ENCODE measurements around the gene NBEAL1.
"Not testable (repeated sequence)": the region's sequence is repeated elsewhere in the genome, so short reads cannot be mapped to it uniquely, and the experiment has no call there.

Gene NBEAL1
- long read RNA-seq, donor 1 = 0 reads
- long read RNA-seq, donor 2 = 0 reads
- long read RNA-seq, donor 3 = 0 reads
- long read RNA-seq, donor 4 = 0 reads
- long read RNA-seq, donor 5 = 0 reads
- long read RNA-seq, donor 6 = 0 reads
- long read RNA-seq, donor 7 = 0 reads
- long read RNA-seq, donor 8 = 0 reads

DNA sequence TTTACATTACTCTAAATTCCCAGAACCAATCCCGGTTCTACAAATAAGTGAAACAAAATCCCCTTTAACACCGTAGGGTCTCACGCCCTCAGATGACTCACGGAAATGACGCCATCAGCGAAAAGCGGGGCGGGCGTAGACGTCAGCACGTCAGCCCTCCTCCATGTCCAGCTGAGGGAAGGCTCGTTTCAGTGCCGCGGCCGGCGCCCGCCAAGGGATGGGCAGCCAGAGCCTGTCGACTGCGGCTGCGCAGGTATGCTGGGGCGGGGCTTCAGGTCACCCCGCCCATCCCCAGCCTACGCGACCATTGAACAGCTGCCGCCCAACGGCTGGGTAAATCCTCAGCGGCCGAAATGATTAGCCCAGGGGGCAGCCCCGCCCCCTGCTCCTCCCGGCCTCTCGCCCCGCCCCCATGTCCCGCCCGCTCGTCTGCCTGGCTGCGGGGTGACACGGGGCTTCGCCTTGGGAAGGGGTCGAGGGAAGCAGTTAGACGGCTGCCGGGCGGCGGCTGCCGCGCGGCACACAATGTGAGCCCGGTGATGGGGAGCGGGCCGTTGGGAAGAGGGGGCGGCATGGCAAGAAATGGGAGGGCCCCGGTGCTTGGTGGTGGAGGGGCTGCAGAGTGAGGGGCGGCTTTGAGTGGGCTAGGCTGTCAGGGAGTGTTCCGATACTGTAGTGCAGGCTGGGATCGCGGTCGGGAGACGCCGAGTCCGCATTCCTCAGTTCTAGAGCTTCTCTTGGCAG, at the start of gene NBEAL1:
TSS of gene NBEAL1 (plus strand) at position 420 of the 744 bp plus-strand sequence. CDS start 1,510 bp downstream, outside the sequence.
- DNase-seq = peak; percentile 93

DNA sequence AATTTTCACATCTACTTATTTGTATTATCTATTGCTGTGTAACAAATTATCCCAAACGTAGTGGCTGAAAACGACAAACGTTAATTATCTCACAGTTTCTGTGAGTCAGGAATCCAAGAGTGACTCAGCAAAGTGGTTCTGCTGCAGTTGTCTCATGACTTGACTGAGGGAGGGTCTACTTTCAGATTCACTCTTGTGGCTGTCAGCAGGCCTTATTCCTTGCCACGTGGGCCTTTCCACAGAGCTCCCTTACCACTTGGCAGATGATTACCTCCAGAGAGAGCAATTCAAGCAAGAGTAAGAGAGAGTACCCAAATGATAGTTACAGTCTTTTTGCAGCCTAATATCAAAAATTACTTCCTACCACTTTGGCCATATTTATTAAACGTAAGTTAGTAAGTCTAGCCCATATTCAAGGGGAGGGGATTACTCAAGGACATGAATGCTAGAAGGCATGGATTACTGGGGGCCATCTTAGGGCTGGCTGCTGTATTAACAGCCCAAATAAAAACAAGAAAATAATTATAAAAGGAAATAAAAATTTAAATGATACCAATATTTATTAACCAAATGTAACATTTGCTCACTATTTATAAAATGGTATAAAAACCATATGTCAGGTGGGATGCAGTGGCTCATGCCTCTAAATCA, 48.7 kb upstream of the NBEAL1 start:
- no peak for DNase-seq

DNA sequence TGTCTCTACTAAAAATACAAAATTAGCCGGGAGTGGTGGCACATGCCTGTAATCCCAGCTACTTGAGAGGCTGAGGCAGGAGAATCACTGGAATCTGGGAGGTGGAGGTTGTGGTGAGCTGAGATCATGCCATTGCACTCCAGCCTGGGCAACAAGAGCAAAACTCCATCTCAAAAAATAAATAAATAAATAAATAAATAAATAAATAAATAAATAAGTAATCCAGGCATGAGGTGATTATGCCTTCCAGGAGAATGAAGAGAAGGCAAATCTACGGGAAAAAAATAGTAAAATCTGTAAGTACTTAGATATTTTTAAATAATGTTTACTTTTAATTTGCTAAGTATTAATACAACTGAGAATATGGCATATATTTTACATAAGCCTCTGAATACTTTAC, 45.3 kb upstream of the NBEAL1 start:
- DNase-seq = not testable (repeated sequence)

DNA sequence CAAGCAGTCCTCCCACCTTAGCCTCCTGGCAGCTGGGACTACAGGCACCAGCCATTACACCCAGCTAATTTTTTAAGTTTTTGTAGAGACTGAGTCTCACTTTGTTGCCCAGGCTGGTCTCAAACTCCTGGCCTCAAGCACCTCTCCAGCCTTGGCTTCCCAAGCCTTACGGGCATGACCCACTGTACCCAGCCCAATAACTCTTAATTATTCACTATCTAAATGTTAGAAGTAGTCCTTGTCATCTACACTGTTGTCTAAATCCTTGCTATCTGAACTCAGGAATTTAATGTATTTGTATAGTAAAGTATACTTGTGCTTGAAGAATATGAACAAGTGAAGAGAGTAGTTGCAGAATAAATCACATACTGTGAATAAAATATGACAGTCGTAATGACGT, 37.9 kb upstream of the NBEAL1 start:
- no peak for DNase-seq

DNA sequence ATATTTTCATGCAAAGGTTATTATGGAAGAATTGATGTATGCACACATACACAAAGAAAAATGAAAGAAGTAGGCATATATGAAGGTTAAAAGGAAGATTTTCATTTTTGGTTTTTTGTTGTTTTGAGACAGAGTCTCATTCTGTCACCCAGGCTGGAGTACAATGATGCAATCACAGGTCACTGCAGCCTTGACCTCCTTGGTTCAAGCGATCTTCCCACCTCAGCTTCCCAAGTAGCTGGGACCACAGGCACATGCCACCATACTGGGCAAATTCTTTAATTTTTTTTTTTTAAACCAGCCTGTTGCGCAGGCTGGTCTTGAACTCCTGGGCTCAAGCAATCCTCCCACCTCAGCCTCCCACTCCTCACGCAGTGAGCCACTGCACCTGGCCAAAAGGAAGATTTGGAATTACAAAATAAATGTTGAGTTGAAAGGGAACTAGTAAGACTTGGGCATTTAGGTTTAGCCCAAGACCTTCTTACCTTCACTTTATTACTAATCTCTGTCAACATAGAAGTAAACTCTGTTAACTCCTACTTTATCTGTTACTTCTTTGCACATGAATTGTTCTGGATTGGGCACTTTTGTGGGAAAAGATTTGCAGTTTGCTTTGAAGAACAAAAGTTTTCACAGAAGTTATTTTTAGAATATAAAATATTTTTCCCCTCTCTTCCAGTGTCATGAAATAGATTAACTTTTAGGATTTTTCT, 31.7 kb upstream of the NBEAL1 start:
- no peak for DNase-seq

DNA sequence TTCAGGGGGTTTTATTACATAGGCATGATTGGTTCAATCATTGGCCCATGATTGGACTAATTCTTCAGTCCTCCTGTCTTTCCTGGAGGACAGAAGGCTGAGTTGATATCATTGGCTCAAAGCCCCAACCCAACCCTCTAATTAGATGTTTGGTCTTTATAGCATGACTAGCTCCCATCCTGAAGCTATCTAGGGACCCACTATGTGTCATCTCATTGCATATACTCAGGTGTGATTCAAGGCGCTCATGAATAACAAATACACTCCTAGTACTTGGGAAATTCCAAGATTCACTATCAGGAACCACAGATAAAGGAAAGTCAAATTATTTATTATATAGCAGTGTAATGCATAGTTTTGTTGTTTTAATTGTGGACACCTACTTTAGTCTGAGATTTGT, 24.9 kb upstream of the NBEAL1 start:
- no peak for DNase-seq

DNA sequence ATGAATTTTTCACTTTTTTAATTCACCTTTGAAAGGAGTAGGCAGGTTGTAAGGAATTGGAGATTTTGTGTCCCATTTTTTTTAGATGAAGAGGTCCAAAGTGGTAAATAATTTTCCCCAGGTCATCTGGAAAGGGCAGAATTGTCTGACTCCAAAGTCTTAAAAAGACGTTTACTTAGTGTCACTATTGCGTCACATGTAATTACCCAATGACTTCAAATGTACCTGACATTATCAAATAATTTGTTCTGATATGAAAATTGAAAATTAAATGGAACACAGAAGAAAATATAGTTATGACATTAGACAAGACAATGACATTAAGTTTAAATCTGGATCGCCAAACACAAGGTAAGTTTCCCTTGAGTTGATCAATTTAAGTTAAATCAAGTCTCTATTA, 24.2 kb upstream of the NBEAL1 start:
- DNase-seq = no peak

DNA sequence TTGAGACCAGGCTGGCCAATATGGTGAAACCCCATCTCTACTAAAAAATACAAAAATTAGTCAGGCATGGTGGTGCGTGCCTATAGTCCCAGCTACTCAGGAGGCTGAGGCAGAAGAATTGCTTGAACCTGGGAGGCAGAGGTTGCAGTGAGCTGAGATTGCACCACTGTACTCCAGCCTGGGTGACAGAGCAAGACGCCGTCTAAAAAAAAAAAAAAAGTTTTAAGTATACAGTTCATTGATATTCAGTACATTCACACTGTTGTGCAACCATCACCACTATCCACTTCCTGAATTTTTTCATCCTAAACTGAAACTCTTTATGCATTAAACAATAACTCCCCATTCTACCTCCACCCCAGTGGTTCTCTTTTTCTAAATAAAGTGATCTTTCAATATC, 17.6 kb upstream of the NBEAL1 start:
- DNase-seq = not testable (repeated sequence)

DNA sequence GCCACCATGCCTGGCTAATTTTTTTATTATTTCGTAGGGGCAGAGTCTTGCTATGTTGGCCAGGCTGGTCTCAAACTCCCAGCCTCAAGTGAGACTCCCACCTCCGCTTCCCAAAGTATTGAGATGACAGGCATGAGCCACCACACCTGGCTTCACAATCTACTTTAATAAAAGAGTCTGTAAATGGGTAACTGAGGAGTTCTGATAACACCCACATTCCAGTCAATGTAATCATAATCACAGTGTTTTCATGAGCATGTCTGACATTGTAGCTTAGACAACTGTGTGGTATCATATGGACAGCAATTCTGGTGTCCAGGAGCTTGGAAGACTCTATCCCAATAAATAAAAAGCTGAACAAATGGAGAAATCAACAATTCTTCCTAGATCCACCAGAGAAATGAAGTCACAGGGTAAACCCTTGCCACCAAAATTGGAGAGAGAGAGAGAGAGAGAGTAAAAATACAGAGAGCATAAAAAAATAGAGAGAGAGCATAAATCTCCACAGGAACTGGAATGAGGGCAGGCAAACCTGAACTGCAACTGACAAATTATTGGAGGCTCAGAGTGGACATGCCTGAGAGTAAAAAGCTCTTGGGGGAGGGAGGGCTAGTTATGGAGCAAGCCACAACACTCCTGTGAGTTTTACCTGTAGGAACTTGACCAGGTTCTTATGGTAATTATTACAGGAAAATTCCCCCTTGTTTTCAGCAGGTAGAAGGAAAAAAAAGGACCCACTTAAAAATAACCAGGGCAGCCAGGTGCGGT, 12.4 kb upstream of the NBEAL1 start:
- DNase-seq = no peak

DNA sequence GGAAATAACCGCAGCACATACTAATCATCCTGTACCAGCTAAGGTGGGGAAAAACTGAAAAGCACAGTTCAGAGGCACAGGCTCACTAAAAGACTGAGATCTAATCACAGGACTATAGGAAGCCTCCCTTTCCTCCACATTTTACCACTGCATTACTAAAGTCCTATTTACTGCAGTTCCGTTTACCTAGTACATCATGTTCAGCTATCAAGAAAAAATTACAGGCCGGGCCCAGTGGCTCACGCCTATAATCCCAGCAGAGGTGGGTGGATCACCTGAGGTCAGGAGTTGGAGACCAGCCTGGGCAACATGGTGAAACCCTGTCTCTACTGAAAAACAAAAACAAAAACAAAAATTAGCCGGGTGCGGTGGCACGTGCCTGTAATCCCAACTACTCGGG, 11.0 kb upstream of the NBEAL1 start:
- no peak for DNase-seq

DNA sequence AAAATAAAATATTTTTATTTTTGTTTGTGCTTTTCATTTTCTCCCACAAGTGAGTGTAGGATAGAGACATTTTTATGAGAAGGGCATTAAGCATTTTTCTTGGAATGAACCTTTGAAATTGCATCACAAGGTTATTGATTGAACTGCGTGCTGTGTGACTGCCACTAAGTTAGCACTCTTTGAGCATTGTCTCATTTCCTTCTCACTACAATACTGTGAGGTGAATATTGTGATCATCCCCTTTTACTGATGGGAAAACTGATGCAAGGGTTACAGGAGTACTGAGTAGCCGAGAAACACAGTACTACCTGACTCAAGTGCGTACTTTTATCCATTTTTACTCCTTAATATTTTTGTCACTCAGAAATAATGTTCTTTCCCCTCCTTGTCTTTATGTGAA, 2.0 kb downstream of the NBEAL1 start:
- no peak for DNase-seq

DNA sequence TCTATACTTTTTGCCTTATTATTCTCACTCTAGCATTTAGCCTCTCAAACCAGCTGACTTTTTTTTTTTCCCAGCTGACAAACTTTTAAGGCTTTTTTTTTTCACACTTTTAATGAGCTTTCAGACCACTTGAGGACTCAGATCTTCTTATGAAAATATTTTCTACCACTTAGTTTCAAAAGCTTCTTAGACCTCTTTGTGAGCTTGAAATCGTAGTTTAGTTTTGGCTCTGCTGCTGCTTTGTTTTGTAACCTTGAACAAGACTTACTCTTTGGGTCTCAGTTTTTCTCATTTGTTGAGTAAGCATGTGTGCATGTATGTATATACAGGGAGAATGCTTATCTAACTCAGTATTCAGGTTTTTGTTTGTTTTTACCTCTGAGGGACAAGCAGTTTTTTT, 3.5 kb downstream of the NBEAL1 start:
- no peak for DNase-seq

DNA sequence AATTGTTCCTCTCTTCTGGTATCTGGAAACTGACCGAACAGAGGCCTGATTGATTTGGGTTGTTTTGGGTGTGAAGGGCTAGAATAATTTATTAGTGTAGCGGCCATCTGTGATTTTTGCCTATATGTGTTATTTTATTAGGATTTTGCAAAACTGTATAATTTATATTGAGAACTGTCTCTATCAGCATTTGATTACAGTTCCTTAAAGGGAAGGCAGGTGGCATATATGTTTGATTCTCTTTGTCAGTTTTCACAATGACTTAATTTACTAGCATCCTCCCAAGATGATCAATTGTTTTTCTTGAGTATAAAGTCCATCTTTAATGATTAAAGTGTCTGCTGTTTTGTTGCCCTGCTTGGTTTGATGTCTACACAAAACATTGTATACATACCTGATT, 4.5 kb downstream of the NBEAL1 start:
- DNase-seq = no peak

DNA sequence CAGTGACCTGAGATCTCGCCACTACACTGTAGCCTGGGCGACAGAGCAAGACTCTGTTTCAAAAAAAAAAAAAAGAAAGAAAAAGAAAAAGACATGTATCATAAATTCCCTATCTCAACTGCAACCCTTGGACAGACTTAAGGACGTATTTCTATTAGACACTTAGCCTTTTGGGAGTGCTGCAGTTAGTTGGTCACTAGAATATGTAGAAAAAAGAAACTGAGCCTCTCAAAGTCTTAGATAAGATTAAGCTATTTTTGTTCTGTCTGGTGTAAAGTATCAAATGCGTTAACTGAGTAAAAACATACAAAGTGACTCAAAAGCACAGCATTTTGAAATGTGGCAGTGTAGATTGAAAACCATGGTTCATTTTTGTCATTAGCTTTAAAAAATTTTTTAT, 7.3 kb downstream of the NBEAL1 start:
- no peak for DNase-seq

DNA sequence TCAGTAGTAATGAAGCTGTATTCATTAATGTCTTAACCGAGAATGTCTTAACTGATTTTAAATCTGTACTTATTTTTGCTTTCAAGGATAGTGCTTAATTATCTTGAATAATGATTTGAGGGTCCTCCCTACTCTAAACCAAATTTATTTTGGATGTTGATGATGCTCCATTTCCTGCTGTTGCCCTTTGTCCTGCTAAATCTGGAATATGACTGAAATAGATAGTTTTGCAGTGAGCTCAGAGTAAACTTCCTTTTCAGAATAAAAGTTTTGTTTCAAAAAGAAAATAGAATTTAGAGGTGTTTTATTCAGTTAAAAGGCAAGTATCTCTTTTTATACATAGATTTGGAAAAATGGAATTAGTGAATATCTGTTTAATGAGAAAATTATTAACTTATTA, 8.1 kb downstream of the NBEAL1 start:
- no peak for DNase-seq

DNA sequence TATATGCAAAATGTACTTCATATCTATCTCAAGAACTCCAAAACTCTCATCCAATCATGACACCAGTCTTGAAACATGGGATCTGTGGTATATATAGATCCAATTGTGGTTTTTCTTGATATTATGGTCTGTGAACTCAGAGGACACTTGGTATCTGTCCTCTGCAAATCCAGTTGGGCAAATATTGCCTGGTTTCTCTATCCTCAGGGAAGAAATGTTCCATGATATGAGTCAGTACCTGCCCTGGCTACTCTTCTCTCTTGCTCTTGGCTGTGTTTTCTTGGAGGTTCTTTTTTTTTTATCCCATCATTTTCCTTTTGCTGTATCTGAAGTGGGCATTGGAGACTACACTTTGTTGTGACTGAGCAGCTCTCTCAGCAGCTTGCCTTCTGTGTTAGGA, 10.9 kb downstream of the NBEAL1 start:
- no peak for DNase-seq

DNA sequence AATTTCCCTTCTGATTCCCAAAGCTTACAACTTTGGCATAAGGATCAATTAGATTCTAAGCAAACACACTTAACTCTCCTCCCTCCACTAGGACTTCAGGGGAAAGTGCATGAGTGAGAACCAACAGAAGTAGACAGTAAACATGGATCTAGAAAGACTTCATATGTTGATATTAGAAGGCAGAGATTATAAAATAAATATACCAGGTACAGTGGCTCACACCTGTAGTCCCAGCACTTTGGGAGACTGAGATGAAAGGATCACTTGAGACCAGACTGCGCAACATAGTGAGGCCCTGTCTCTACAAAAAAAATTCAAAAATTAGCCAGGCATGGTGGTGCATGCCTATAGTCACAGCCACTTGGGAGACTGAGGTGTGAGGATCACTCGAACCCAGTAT, 15.9 kb downstream of the NBEAL1 start:
- DNase-seq = no peak

DNA sequence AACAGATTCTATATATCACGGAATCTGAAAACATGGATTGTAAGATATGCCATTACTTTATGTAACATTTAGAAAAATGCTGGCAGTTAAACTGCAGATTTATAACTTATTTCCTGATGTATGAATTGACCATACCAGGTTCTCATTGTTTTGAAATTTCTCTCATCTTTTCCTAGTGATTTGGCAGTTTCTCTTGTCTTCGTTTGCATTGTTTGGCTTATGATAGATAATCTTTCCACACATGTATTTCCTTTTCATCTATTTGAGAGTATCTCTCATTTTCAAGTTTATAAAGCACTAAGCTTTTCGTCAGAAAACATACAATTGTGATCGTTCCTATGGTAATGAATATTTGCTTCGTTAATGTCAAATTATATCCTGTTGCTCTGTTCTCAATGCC, 16.3 kb downstream of the NBEAL1 start:
- no peak for DNase-seq

DNA sequence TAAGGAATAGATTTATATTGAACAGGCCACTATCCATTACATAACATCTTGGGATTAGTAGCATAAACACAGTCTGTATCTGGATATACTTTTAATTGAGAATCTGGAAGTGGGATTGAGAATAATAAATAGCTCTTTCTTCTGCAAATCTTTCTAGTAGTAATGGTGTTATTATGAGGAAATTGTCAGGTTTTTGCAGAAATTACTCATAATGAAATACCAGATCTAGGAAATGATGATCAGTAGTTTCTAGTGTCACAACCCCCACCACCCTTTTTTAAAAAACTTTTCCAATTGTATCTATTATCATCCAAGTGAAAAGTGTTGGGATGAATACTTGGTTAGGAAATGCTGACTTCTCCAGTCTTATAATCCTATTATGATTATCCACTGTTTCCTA, 18.7 kb downstream of the NBEAL1 start:
- DNase-seq = no peak

DNA sequence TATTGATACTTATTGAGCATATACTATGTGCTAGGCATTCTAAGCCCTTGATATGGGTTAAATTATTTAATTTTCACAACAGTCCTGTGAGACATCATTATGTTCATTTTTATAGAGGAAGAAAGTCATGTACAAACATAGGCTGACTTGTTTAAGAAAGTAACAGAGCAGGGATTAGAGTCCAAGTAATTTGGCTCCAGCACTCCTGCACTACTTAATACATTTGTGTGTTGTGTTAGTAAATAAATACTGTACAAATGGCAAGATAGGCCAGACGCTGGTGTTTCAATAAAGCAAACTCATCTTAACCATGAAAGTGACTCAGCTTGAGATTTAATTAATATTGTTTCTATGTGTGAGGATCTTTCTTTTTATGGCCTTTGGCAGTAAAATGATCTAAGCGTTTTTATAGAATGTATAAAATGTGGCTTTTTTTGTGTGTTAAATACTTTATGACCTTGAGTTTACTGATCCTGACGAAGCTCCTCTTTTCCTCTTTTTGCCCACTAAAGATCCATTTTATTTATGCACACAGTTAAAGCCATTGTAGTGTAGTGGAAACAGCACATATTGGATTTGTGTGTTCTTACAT, 21.3 kb downstream of the NBEAL1 start:
- DNase-seq = no peak

DNA sequence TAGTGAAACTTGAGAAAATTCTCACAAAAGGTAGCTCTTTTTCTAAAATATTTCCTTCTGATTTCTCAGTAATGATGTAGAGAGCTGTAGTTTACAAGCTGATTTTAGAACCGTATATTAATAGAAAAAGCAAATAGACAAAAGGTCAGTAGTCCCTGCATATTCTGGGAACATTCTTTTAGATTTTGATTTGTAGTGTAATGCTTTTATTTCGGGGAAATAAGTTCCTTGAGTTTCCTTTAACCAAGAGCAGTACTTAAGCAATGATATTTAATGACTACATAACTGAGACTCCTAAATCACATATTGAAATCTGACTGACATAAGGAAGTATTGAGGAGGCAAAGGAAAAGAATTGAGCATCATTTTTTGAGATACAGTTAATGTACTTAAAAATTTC, 22.4 kb downstream of the NBEAL1 start:
- no peak for DNase-seq

DNA sequence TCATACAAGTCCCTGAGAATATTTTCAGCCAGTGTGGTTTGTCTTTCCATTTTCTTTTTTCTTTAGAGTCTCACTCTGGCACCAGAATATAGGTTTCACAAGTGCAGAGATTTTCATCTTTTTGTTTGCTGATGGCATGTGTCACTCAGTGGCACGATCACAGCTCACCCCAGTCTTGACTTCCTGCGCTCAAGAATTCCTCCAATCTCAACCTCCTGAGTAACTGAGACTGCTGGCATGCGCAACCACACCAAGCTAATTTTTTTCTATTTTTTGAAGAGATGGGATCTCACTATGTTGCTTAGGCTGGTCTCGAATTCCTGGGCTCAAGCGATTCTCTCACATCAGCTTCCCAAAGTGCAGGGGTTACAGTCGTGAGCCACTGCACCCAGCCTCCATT, 23.9 kb downstream of the NBEAL1 start:
- DNase-seq = no peak
